ENCODE data around the gene DCAF17. TPM values are rescaled to one million over a fixed set of nuclear protein-coding genes. Genes with fewer than 3 reads are reported as not detected.
A peak's percentile ranks its signal among the peaks of the same experiment; 100 is the strongest.

The DCAF17 gene, protein sequence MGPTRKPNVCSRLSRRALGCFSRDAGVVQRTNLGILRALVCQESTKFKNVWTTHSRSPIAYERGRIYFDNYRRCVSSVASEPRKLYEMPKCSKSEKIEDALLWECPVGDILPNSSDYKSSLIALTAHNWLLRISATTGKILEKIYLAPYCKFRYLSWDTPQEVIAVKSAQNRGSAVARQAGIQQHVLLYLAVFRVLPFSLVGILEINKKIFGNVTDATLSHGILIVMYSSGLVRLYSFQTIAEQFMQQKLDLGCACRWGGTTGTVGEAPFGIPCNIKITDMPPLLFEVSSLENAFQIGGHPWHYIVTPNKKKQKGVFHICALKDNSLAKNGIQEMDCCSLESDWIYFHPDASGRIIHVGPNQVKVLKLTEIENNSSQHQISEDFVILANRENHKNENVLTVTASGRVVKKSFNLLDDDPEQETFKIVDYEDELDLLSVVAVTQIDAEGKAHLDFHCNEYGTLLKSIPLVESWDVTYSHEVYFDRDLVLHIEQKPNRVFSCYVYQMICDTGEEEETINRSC
- 10 to 100 TPM; 21.1 to 21.3 TPM for total RNA-seq

DNA sequence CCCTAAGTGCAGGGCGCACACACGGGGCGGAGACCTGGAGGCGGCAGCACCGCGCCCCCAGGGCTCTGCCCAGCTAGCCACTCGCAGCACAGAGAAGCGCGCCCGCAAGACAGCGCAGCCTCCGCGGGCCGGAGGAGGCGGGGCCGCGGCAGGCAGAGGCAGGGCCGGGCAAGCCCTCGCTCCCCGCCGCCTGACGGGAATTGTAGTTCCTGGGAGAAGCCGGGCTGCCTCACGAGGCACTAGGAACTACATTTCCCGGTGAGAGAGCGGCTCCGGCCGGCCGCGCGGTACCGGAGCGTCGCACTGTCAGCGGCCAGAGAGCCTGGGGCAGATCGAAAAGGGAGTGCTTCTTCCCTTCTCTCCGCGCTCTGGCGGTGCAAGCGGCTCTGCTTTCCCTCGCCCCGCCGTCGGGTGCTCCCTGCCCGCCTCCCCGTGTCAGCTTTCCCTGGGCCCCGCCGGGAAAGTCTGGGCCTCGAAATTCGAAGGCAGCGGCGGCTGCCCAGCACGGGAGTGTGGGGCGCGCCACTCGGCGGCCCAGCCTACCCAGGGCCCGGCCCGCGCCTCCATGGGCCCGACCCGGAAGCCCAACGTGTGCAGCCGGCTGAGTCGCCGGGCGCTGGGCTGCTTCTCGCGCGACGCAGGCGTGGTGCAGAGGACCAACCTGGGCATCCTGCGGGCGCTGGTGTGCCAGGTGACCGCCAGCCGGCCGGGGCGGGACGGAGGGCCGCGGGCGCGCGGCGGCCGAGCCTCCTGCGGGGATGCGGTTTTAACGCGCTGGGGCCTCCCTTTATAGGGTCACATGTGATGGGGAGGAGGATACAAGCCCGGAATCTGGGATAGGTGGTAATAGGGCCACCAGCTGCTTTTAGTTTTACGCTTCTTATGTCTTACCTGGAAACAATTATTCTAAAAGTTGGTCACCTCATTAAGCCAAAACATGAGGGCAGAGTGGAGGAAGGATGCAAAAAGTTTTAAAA, at the start of gene DCAF17:
TSS of gene DCAF17 (plus strand) at position 214 of the 977 bp plus-strand sequence. CDS start at position 566, 352 bp downstream.
- no peaks in the 10 kb centered on the region for H3K27me3 Mint-ChIP-seq (ENCODE audit: low read depth)
- peak within 1 kb of the TSS; percentile 86 for H3K4me3 Mint-ChIP-seq
- H3K4me1 Mint-ChIP-seq (ENCODE audit: low read depth): peaks cover 54% of the 10 kb centered on the region
- H3K36me3 Mint-ChIP-seq (ENCODE audit: low read depth): peaks cover 60% of the 10 kb centered on the region
- CTCF ChIA-PET: interaction anchor here (0.6 to 2.0 kb wide), 4 partner anchors 18 to 504 kb away, joined by 3 to 7 read pairs (median 4); no protein-coding TSS in a partner anchor
- peaks cover 8% of the 10 kb centered on the region for H3K9me3 Mint-ChIP-seq
- intact Hi-C loops (cut with micrococcal nuclease): loop anchor here (1.0 to 10.0 kb wide), 12 partner anchors 13 to 1610 kb away; partner anchors contain the start of genes DYNC1I2, GORASP2, HAT1 and METTL5
- peak; percentile 96 for DNase-seq
- H3K27ac Mint-ChIP-seq: peak within 1 kb of the TSS; percentile 94

- CTCF ChIA-PET: interaction anchor here (0.6 kb wide), 1 partner anchor 137 kb away, joined by 3 read pairs; no protein-coding TSS in a partner anchor
Observed at GRCh38 chr2:171386627-171387026, 47.4 kb upstream of the DCAF17 start.

DNA sequence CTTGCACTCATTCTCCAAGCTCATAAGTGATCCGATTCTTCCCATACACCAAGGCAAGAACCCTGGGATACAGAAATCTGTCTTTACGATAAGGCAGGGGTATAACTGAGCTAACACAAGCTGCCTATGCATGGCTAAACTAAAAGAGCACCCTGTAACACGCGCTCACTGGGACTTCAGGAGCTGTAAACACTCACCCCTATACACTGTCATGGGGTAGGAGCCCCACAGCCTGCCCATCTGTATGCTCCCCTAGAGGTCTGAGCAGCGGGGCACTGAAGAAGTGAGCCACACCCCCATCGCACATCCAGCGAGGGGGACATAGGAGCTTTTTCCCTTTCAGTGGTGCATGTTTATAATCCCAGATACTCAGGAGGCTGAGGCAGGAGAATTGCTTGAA, 47.0 kb upstream of the DCAF17 start:
- Mint-ChIP-seq H3K27ac (no peak overlapping the region), H3K27me3 (ENCODE audit: low read depth) (no peaks in the 10 kb centered on the region), H3K4me1 (ENCODE audit: low read depth) (peaks cover 11% of the 10 kb centered on the region), H3K36me3 (ENCODE audit: low read depth) (peaks cover 28% of the 10 kb centered on the region), H3K9me3 (no peaks in the 10 kb centered on the region), H3K4me3 (no peak overlapping the region)
- intact Hi-C loops (cut with micrococcal nuclease): no loop called here
- no peak for DNase-seq
- CTCF ChIA-PET: no interaction called here

More at GRCh38 chr2:171386627-171387026, 47.4 kb upstream of the DCAF17 start:
- Mint-ChIP-seq H3K36me3 (ENCODE audit: low read depth) (peaks cover 28% of the 10 kb centered on the region), H3K9me3 (peaks cover under 1% of the 10 kb centered on the region), H3K27me3 (ENCODE audit: low read depth) (no peaks in the 10 kb centered on the region), H3K4me3 (no peak overlapping the region), H3K27ac (no peak overlapping the region), H3K4me1 (ENCODE audit: low read depth) (peaks cover 11% of the 10 kb centered on the region)
- intact Hi-C loops (cut with micrococcal nuclease): no loop called here
- no peak for DNase-seq

DNA sequence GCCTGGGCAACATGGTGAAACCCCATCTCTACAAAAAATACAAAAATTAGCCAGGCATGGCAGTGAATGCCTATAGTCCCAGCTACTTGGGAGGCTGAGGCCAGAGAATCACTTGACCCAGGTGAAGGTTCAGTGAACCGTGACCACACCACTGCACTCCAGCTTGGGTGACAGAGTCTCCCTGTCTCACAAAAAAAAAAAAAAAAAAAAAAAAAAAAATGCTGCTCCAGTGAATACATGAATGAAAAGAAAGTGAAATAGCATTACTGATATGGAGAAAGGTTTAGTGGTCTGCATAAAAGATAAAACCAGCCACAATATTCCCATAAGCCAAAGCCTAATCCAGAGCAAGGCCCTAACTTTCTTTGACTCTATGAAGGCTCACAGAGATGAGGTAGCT, 44.7 kb upstream of the DCAF17 start:
- CTCF ChIA-PET: interaction anchor here (0.6 to 1.1 kb wide), 3 partner anchors 27 to 655 kb away, joined by 3 to 4 read pairs (median 3); no protein-coding TSS in a partner anchor
- H3K4me3 Mint-ChIP-seq: no peak overlapping the region
- peaks cover 16% of the 10 kb centered on the region for H3K4me1 Mint-ChIP-seq (ENCODE audit: low read depth)
- H3K27ac Mint-ChIP-seq: no peak overlapping the region
- intact Hi-C loops (cut with micrococcal nuclease): no loop called here
- H3K9me3 Mint-ChIP-seq: no peaks in the 10 kb centered on the region
- H3K27me3 Mint-ChIP-seq (ENCODE audit: low read depth): no peaks in the 10 kb centered on the region
- DNase-seq: no peak
- H3K36me3 Mint-ChIP-seq (ENCODE audit: low read depth): peaks cover 19% of the 10 kb centered on the region

DNA sequence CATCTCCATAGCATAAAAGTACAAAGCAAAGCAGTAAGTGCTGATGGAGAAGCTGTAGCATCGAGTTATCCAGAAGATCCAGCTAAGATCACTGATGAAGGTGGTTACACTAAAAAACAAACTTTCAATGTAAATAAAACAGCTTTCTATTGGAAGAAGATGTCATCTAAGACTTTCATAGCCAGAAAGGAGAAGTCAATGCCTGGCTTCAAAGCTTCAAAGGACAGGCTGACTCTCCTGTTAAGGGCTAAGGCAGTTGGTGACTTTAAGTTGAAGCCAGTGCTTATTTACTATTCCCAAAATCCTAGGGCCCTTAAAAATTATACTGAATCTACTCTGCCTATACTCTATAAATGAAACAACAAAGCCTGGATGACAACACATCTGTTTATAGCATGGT, 44.2 kb upstream of the DCAF17 start:
- CTCF ChIA-PET: interaction anchor here (0.6 to 1.0 kb wide), 2 partner anchors 27 to 655 kb away, joined by 3 to 4 read pairs; no protein-coding TSS in a partner anchor
- Mint-ChIP-seq H3K4me3 (no peak overlapping the region), H3K9me3 (no peaks in the 10 kb centered on the region), H3K27me3 (ENCODE audit: low read depth) (no peaks in the 10 kb centered on the region), H3K36me3 (ENCODE audit: low read depth) (peaks cover 19% of the 10 kb centered on the region), H3K4me1 (ENCODE audit: low read depth) (peaks cover 16% of the 10 kb centered on the region), H3K27ac (no peak overlapping the region)
- intact Hi-C loops (cut with micrococcal nuclease): no loop called here
- no peak for DNase-seq

- no peak overlapping the region for H3K27ac Mint-ChIP-seq
- DNase-seq: peak; percentile 38
- H3K9me3 Mint-ChIP-seq: no peaks in the 10 kb centered on the region
- intact Hi-C loops (cut with micrococcal nuclease): loop anchor here (1.0 kb wide), 1 partner anchor 72 kb away; no protein-coding TSS in a partner anchor
- H3K27me3 Mint-ChIP-seq (ENCODE audit: low read depth): no peaks in the 10 kb centered on the region
- CTCF ChIA-PET: no interaction called here
- no peak overlapping the region for H3K4me3 Mint-ChIP-seq
- peaks cover 13% of the 10 kb centered on the region for H3K36me3 Mint-ChIP-seq (ENCODE audit: low read depth)
- H3K4me1 Mint-ChIP-seq (ENCODE audit: low read depth): peaks cover 16% of the 10 kb centered on the region
Observed at GRCh38 chr2:171390941-171391516, 43.0 kb upstream of the DCAF17 start.

DNA sequence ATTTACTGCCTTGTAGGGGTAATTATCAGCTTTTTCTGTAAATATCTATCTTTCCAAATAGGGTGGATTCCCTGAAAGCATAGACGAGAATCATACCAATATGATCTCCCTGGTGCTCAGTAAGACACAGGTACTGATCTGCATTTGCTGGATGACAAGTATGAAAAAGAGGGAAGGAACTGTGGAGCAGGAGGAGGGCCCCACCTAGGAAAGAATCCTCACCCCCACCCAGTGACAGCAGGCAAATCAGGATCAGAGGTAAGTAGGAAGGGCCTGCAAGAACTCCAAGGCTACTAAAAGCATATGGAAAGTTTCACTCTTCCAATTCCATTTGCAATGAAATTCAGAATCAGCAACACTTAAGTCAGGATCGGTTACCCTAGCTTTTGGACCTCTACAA, 42.5 kb upstream of the DCAF17 start:
- CTCF ChIA-PET: no interaction called here
- Mint-ChIP-seq H3K27ac (no peak overlapping the region), H3K27me3 (ENCODE audit: low read depth) (no peaks in the 10 kb centered on the region), H3K4me3 (no peak overlapping the region), H3K4me1 (ENCODE audit: low read depth) (peaks cover 16% of the 10 kb centered on the region), H3K36me3 (ENCODE audit: low read depth) (peaks cover 12% of the 10 kb centered on the region), H3K9me3 (no peaks in the 10 kb centered on the region)
- intact Hi-C loops (cut with micrococcal nuclease): loop anchor here (1.0 kb wide), 1 partner anchor 72 kb away; no protein-coding TSS in a partner anchor
- DNase-seq: no peak

DNA sequence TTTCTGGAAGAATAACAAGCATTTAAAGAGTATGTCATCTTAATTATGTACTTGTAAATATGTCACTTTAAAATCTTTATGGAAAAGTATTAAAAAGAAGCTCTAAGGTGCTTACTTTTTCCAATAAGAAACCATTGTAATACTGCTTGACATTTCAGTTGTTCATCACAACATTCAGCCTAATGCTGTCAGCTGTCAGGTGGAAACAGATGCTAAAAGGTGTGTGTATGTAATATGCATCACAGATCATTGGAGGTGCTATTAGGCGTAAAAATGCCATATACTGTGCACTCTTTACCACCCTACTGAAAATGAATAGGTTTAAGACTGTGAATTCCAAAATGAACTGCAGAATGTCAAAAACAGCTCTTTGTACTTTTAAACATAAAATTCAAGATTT, 40.5 kb upstream of the DCAF17 start:
- intact Hi-C loops (cut with micrococcal nuclease): no loop called here
- no peak overlapping the region for H3K27ac Mint-ChIP-seq
- H3K9me3 Mint-ChIP-seq: peaks cover 2% of the 10 kb centered on the region
- CTCF ChIA-PET: no interaction called here
- no peaks in the 10 kb centered on the region for H3K27me3 Mint-ChIP-seq (ENCODE audit: low read depth)
- DNase-seq: no peak
- H3K4me1 Mint-ChIP-seq (ENCODE audit: low read depth): peaks cover 19% of the 10 kb centered on the region
- H3K4me3 Mint-ChIP-seq: no peak overlapping the region
- H3K36me3 Mint-ChIP-seq (ENCODE audit: low read depth): peaks cover 14% of the 10 kb centered on the region

- H3K27ac Mint-ChIP-seq: no peak overlapping the region
- no peaks in the 10 kb centered on the region for H3K27me3 Mint-ChIP-seq (ENCODE audit: low read depth)
- DNase-seq: no peak
- H3K9me3 Mint-ChIP-seq: peaks cover 2% of the 10 kb centered on the region
- H3K4me3 Mint-ChIP-seq: no peak overlapping the region
- CTCF ChIA-PET: interaction anchor here (1.3 kb wide), 1 partner anchor 16 kb away, joined by 4 read pairs; no protein-coding TSS in a partner anchor
- H3K4me1 Mint-ChIP-seq (ENCODE audit: low read depth): peaks cover 23% of the 10 kb centered on the region
- intact Hi-C loops (cut with micrococcal nuclease): no loop called here
- H3K36me3 Mint-ChIP-seq (ENCODE audit: low read depth): peaks cover 14% of the 10 kb centered on the region
Observed at GRCh38 chr2:171394164-171394740, 39.8 kb upstream of the DCAF17 start.

- peaks cover 15% of the 10 kb centered on the region for H3K36me3 Mint-ChIP-seq (ENCODE audit: low read depth)
- H3K4me1 Mint-ChIP-seq (ENCODE audit: low read depth): peaks cover 21% of the 10 kb centered on the region
- intact Hi-C loops (cut with micrococcal nuclease): no loop called here
- H3K27me3 Mint-ChIP-seq (ENCODE audit: low read depth): no peaks in the 10 kb centered on the region
- H3K9me3 Mint-ChIP-seq: peaks cover 7% of the 10 kb centered on the region
- CTCF ChIA-PET: interaction anchor here (0.6 to 0.9 kb wide), 3 partner anchors 17 to 309 kb away, joined by 3 read pairs; no protein-coding TSS in a partner anchor
- no peak for DNase-seq
- no peak overlapping the region for H3K4me3 Mint-ChIP-seq
- H3K27ac Mint-ChIP-seq: no peak overlapping the region
Observed at GRCh38 chr2:171399292-171399691, 34.7 kb upstream of the DCAF17 start.

GRCh38 chr2:171400395-171400794, 33.6 kb upstream of the DCAF17 start:
- Mint-ChIP-seq H3K36me3 (ENCODE audit: low read depth) (peaks cover 19% of the 10 kb centered on the region), H3K4me3 (no peak overlapping the region), H3K4me1 (ENCODE audit: low read depth) (peaks cover 28% of the 10 kb centered on the region), H3K9me3 (peaks cover 7% of the 10 kb centered on the region), H3K27ac (no peak overlapping the region), H3K27me3 (ENCODE audit: low read depth) (no peaks in the 10 kb centered on the region)
- CTCF ChIA-PET: interaction anchor here (0.8 kb wide), 1 partner anchor 15 kb away, joined by 4 read pairs; no protein-coding TSS in a partner anchor
- intact Hi-C loops (cut with micrococcal nuclease): no loop called here
- DNase-seq: no peak

All from activated naive CD4-positive, alpha-beta T cell treated with anti-CD3 and anti-CD28 coated beads for 36 hours (primary cell).